ENCODE measurements around the gene C17orf114.

- TF ChIP-seq ZNF274 (IDR thresholded peaks at IDR 0.05; ENCODE audit: low read depth, low read length) (no peak), SUZ12 (IDR thresholded peaks at IDR 0.05; ENCODE audit: extremely low read depth, insufficient read depth, insufficient read length) (no peak)
Measured at GRCh38 chr17:4790705-4791088, 11.4 kb downstream of the C17orf114 start.

Measured in NT2/D1 (cell line).